ENCODE measurements around the gene GNAZ.

The GNAZ gene

DNA sequence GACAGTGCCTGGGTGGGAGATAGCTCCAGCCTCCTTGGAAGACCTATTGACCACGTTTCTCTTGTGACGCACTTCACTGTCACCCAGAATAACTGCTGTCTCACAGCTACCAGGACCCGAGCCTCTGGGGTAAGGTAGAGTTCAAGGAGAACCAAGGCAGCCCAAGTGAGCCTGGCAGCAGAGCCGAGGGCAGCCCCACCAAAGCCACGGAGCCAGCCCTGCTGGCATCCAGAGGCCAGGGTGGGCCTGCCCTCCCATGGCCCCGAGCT lies 38.7 kb downstream of the GNAZ start:
- no peak for DNase-seq

DNA sequence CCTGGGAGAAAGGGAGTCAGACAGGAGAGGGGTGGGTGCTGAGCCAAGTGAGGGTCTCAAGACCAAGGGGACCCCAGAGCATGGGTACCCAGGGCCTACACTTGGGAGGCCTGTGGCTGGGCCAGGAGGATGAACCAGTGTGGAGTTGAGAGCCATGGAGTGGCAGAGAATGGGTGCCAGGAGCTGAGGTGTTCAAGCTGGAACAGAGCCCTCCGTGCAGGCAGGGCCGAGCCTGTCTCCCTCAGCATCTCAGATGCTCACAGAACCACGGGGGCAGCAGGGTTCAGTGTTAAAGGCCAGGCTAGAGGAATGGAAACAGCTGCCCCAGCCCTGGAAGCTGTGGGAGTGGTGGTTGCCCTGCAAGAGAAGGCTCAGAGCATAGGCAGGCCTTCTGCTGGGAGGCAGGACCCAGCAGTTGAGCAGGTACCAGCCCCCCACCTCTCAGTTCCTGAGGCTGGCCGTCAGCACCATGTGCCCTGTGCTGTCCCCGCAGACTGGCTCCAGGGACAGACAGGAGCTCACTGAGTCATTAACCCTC lies 39.2 kb downstream of the GNAZ start:
- DNase-seq, result no peak

DNA sequence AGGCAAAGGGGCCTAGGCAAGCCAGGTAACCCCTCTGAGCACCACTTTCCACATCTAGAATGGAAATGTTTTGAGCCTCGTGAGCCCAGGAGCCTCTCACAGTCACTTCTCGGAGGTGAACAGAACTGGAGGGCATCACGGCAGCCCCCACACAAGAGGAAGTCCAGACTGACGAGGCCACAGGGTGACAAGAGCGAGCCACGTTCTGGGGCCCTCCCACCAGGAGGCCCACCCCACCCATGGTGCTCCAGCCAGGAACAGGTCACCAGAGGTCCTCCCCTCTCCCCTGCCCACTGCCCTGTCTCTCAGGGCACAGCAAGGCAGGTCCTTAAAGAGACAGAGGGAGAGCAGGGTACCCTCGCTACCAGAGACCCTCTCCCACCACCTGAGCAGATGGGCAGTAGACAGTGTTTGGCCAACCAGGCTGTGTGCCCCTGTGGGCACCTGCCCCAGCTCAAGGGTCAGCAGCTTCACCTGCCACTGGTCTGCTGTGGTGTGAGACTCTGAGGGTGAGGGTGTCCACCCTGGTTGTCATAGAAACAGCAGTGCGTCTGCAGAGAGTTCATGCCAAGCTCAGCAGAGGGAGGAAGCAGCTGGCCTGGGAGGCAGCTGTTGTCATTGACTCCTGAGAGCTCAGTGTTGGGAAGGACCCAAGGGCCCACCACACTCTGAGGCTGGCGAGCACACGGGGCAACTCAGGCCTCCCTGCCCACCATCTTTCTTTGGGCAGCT lies 40.0 kb downstream of the GNAZ start:
- DNase-seq, result no peak

DNA sequence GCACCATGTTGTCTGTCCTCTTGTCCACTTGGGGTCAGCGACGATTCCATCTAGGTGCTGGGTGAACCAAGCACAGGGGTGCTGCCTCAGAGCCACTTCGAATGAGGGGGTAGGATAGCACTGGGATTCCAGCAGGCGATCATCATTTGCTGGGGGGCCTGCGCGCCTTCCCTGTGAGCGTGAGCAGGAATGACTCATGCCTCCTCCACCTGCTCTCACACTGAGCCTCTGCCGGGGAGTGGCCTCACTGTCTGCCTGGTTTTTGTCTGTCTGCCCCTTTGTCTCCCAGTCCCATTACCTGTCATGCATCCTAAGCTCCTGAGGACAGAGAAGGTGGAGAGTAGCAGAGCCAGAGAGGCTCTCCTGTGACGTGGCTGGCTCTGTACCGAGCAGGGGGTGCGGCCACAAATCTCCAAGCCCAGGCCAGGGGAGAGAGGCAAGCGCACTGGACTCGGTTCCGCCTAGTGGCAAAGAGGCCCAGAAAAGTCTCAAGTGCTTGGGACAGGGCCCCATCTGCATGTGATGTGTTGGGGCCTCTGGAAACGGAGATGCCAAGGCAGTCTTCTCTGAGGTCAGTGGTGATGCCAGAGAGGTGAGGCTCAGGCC lies 40.7 kb downstream of the GNAZ start:
- DNase-seq, result no peak

DNA sequence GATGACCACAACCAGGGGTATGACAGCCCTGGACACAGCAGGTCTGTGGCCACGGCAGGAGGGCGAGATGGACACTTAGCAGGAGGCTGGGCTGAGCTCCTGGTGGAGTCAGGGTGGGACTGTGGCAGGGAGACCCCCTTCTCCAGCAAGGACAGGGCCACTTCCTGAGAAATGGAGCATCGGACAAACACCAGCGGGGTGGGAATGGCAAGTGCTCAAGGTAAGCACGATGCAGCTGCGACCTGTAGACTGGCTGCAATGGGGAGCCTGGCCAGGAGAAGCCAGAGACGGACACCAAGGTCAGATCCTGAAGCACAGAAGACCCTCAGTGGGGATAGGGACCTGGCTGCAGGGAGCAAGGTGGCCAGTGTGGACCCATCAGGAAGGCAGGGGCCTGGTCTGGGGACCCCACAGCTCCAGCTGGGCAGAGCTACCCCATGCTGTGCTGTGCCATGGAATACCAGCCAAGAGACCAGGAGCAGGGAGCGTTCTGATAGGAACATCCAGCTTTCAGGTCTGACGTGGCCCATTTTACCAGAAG lies 42.2 kb downstream of the GNAZ start:
- no peak for DNase-seq

DNA sequence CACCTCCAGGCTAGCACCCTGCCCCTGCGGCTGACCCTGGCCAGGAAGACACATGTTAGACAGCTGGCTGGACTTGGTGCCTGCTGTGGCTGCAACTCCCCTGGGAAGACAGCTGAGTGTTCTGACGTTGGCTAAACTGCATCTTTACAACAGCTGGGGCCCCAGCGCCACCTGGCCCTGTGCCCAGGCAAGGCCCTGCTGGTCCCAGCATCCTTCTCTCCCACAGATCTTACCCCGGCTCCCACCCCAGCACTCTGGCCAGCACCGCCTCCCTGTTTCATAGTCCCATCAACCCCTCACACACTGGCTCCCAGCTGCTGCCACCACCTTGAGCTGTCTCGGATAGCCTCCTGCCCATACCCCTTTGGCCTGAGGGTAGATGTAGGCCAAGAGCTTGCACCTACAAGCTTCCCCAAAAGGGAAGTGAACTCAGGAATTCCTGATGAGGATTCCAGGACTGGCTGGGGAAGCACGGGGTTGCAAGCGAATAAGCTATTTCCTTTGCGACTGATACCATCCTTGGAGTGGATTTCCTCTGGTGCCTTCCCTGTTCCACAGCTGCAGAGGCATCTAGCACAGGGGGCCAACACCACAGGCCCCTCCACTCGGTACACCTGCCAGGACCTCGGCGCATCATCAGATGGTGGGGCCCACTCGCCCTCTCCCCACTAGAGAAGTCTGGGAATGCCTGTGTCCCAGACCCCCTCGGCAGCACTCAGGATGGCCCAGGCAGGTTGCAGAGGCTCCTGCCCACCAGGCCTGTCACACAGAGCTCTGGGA lies 42.9 kb downstream of the GNAZ start:
- DNase-seq, result no peak

DNA sequence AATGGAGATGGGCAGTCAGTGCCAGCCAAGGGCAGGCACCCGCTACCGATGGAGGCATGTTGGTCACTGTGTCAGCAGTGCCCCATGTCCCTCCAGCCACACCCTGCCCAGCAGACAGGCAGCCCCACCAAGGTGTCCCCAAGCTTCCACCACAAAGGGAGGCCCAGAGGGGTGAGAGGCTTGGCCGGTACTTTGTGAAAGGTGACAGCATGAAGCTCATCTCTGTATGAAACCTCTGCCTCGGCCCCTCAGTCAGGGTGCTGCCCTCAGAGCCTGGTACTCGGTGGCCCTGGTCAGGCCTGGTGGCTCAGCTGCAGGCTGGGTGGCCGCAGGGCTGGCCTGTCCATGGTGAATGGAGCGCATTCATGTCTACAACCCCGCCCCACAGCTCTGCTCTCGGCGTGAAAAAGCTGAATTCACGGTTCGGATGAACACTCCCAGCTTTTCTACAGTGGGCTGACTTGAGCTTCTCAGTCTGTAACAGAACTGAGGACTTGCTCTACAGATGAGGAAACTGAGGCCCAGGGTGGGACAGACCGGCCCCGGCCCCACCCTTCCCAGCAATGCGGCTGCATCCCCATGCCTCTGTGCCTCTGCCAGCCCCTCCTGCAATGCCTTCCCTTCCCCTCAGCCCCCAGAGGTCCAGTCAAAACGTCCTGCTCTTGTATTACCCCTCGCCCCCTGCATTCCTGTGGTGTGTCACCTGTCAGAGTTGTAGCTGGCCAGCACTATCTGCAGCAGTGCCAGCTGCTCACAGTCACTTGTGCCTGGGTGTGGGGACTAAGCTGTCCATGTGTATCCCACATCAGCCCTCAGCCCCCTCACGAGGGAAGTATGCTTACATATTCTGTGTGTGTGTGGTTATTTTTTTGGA lies 43.8 kb downstream of the GNAZ start:
- DNase-seq, result no peak

DNA sequence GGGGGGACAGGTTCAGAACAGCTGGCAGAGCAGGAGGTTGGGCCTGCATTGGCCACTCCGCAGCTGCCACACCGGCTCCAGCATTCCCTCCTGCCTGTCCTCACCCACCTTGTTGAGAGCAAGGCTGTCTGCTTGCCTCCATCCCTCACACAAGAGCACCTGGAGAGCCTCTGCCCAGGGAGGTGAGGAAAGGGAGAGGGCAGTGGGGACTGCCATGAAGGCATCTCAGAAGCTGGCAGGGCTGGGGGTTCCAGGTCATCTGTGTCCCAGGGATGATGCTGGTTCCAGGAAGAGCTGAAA lies 44.4 kb downstream of the GNAZ start:
- no peak for DNase-seq

DNA sequence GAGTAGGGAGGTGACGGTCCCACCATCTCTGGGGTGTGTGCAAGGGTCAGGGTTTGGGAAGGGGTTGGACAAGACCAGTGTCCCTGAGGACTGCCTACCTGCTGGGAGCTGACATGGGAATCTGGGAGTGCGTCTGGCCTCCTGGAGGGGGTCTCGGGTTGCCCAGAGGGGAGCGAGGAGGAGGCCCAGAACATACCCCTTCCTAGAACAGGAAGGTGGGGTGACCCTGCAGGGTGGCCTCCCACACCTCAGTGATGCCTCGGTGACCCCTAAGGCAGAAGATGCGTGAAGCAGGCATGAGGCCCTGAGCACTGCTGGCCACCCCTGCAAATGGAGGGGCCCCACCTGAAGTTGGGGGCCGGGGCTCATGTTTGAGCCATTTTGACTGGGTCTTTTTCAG lies 45.0 kb downstream of the GNAZ start:
- DNase-seq, result no peak

DNA sequence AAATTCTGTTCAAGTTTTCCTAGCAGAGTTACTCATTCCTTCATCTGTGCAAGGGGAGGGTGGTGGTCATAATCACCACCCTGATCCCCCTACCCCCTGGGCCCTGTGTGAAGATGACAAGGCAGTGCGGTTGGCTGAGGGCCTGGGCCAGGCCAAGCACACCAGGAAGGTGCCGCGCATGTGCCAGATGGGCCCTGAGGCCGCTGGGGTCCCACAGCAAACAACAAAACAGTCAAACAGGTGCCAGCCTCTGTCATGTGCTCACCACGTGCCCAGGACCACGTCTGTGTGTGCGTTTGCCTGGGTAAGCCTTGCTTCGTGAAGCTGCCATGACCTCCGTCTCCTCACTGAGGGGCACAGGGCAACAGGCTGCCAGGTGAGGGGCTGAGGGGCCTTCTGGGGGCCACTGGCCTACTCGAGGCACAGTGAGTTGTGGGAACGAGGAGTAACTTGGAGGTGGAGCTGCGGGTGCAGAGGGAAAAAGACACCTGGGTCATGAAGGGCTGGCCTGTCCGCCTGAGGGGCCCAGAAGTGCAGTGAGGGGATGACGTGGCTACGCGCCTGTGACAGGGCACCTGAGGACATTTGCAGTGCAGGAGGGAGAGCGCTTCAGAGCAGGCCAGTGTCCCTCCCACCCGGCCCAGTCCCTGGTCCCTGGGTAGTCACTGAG lies 45.6 kb downstream of the GNAZ start:
- DNase-seq, result no peak

DNA sequence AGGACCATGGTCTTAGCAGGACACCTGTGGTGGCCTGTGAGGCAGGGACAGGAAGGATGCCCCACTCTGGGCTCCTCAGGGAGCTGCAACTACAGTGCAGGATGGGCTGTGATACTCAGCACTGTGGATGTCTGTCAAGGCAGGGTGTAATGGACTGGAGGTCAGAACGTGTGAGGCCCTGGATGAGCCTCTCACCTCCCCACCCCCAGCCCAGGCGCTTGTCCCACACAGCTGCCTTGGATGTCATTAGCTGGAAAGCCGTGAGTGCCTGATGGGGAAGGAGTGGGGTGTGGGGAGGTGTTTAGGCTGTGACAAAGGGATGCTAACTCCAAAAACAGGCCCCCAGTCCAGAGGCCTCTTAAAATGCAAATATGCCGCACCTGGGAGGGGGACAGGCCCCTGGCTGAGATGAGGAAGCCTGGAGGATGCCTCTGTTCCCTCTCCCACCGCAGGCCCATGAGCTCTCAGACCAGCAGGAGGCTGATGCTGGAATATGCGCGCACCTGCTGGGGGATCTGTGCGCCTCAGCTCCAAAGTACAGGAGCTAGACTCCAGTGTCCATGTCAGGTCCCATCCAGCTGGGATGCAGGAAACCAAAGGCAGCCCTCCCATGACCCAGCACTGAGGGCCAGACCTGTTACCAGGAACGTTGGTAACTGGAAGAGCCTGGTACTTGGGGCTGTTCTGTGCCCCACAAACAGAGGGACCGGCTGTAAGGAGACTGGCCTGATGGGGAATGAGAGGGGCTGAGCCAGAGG lies 46.4 kb downstream of the GNAZ start:
- no peak for DNase-seq

DNA sequence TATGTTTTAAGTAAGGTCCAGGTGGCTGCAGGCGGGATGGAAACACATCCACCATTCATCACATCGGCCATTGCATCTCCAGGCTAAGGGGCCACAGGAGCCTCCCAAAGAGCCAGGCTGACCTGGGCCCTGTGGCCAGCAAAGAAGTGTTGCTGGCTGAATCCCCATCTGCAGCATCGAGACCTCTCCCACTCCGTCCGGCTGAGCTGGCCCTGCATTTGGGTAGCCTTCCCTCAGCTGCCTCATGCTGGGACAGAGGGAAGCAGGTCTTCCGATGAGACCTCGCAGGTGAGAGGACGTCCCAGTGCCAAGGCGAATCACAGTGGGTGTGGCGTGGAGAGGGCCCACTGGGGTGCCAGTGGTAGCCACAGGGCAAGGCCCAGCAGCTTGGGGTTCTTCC lies 47.0 kb downstream of the GNAZ start:
- DNase-seq, result no peak

DNA sequence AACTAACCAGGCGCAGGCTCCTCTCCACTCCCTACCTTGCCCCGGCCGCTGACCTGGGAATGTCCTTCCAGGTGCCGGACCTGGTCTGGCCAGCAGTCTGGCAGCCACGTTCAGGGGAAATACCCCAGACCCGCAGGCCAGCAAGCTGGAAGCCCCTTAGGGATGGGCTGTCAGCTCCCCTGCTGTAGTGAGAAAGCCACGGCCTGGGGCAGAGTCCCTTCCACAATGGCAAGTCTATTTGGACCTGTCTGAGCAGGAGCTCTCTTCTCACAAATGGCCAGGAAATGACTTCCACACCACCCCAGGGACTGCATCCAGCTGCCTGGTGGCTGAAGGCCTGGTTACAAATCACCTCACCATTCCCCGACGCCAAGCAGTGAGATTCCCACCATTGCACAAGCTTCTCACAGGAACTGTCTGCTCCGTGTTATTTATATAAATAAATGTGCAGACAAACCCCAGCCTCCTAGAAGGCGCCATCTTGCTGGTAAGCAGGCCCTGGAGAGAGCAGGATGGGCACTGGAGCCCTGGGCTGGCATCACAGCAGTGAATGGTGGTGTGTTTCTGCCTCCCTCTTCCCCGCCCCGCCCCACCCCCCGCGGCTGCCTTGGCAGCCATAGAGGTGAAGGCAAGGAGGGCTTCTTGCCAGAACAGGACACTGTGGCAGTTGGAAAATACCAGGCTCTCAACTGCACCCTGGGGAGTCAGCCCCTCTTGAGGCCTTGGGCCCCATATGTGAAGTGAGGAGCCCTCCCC lies 47.8 kb downstream of the GNAZ start:
- DNase-seq, result no peak

DNA sequence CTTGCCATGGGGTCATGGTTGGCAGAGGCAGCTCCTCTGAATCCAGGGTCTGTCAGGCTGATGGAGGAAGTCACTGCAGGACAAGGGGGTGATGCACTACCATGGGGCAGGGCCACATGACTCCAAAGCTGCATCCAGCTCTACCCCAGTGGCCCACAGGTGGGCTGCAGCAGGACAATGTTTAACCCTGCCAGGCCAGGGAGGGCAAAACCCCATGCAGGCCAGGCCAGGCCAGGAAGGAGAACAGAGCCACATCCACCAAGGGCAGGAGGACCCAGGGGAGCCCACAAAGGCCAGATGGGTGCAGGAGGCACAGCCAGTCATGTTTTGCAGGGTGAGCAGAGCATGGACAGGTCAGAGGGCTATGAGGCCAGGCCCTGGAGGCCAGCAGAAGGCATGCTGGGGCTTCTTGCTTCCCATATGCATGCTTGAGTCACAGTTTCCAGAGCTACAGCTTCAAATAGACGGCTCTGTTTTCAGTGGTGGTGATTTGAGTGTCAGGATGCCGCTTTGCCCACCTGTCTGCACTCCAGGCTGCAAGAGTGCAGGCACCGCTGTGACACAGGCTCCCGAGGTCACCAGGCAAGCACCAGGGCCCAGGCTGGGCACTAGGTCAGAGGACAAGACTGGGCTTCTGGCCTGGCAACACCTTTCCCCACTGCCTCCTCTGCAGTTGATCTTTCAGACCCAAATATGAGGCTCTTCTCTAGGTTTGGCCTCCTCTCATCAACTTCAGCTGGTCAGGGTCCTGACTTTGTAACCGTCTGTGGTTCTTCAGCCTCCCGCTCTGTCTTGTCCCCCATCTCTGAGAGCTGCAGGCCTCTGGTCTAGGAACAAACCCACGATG lies 48.6 kb downstream of the GNAZ start:
- DNase-seq, result no peak

DNA sequence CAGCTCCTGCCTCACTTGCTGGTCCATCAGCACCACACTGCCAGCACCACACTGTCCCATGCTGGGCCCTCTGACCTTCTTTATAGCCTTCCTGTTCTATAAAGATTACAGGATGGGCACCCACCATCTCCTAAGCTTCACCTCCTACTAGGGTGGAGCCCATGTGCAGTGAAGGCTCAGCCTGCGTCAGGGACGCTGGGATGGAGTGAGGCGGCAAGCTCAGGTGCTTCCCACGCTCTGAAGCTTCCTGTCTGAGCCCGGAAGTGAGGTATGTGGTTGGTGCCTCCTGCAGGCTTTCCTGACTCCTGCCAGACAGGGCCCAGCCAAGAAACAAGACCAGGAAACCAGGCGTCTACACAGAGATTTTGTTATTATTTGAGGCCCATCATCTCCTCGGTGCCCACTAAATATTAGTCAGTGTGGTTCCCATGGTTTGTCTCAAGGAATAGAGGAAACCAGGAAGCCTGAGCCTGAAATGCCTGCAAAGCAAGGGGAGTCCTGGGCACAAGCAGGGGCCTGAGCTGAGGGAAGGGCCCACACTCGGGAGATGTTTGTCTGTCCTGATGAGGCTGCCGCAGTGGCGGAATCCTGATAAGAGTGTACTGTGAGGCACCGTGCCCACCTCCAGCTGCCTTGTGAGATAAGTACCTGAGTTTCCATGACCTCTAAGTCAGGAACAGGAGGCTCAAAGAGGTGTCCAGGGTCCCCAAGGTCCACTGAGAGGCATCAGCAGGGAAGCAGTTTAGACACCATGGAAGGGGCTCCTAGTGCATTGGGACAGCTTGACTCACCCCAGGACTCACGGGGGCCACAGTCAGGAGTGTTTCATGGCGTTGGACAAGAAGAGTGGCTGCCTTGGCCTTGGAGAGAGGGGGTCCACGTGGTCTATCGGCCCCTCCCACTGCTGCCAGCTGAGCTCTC lies 49.4 kb downstream of the GNAZ start:
- peak; percentile 41 to 44 for DNase-seq

DNA sequence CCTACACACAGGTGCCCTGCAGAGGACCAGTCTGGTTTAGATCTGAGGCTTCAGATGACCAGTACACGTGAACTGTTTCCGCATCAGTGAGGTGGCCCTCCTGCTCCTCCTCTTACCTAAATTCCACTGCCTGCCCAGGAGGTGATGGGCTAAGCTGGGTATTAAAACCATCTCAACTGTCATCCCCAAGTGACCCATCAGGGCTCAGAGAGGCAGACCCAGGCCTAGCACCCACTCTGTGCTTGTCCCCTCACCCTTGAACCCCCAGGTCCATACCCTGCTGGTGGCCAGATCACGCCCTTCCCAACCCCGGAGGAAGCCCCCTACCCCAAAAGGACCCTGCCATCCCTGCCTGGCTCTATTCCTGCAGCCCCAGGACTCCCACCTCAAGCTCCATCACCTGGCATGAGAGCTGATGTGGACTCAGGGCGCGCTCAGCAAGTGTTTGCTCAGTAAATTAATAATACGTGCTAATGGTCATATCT lies 50.1 kb downstream of the GNAZ start:
- DNase-seq, result no peak

DNA sequence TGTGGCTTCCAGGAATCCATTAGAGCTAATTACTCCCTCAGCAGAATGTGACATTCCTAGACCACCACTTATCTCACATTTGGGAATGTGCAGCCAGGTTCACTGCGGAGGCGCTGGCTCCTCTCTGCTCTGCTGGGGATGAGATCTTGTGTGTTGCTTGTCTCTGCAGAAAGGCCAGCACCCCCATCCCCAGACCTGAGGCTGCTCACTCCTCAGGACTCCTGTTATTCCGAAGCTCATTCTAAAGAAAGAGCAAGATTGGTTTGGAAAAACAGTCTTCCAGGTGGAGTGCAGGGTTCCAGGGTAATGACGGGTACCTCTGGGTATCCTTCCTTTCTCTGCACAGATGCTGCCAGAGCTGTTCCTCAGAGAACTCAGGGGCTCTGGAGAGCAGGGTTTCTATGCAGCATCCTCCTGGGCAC lies 50.7 kb downstream of the GNAZ start:
- no peak for DNase-seq

DNA sequence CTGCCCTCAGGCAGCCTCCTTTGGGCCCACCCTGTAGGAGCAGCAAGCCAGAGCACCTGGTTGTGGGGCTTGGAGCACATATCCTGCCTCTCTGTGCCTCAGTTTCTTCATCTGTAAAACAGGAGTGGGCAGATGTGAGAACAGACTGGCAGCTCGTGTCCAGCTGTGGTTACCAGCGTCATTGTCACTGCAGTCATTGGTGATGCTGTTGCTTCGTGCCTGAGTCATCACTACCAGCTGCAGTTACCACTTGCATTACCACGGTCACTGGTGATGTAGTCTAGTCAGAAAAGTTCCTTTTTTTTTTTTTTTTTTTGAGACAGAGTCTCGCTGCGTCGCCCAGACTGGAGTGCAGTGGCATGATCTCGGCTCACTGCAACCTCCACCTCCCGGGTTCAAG lies 51.1 kb downstream of the GNAZ start:
- no peak for DNase-seq
